Keratinocyte (primary cell): Measurements from ENCODE around the gene TENT5A.

Experiments
- CTCF ChIP-seq, 3 experiments: IDR thresholded peaks in 1 of 3; conservative IDR thresholded peaks in 1 of 3; optimal IDR thresholded peaks in 1 of 3; 2 replicates in 2 of 3; 3 replicates in 1 of 3; pipeline versions ENCODE3 to v1.5.1; 2011; ENCODE audit warnings: low read length in 3 of 3, mild to moderate bottlenecking in 3 of 3, moderate library complexity in 2 of 3, control low read depth in 1 of 3, inconsistent platforms in 1 of 3; ENCODE audit not compliant: insufficient read depth in 2 of 3; ENCODE audit errors: extremely low read depth in 1 of 3
- EZH2 ChIP-seq: IDR thresholded peaks from one replicate; pipeline ENCODE4 v1.6.1; 2012; ENCODE audit warnings: inconsistent platforms, mild to moderate bottlenecking, low read length, moderate library complexity

- no peak for TF ChIP-seq CTCF (optimal IDR thresholded peaks at IDR 0.05 in 1 of 3, IDR thresholded peaks at IDR 0.05 in 1 of 3, conservative IDR thresholded peaks at IDR 0.05 in 1 of 3; ENCODE audit: extremely low read depth in 1 of 3, insufficient read depth in 2 of 3, low read length in 3 of 3)
- TF ChIP-seq EZH2: no peak
Measured at GRCh38 chr6:81793821-81794475, 41.5 kb upstream of the TENT5A start.
